GM20000 (cell line): ENCODE measurements around the gene RAB5B.
"Not testable (repeated sequence)": the region's sequence is repeated elsewhere in the genome, so short reads cannot be mapped to it uniquely, and the experiment has no call there.

Experiments used
- DNase-seq: peaks from one replicate; pipeline ENCODE4 v3.0.0; 2012; ENCODE audit warnings: low spot score
- TF ChIP-seq, protein P1 (sequence below): IDR thresholded peaks from 2 replicates; pipeline ENCODE4 v1.5.1; 2012; ENCODE audit warnings: mild to moderate bottlenecking, control low read depth; ENCODE audit errors: extremely low read depth, missing control alignments

The RAB5B gene

DNA sequence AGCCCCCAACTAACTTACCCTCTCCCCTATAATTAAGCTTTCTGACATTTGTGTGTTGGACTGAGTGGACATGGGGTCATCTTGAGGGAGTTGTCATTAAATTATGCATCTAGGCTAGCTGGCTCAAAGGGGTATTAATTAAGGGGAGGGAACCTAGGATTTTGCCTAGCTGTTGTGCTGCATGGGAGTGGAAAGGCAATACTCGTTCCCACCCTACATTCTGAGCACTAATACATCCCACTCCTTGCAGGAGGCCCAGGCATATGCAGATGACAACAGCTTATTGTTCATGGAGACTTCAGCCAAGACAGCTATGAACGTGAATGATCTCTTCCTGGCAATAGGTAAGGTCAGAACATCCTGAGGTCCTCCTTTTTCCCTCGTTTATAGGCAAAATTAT is 17.2 kb downstream of the RAB5B start:
- TF ChIP-seq, protein P1, sequence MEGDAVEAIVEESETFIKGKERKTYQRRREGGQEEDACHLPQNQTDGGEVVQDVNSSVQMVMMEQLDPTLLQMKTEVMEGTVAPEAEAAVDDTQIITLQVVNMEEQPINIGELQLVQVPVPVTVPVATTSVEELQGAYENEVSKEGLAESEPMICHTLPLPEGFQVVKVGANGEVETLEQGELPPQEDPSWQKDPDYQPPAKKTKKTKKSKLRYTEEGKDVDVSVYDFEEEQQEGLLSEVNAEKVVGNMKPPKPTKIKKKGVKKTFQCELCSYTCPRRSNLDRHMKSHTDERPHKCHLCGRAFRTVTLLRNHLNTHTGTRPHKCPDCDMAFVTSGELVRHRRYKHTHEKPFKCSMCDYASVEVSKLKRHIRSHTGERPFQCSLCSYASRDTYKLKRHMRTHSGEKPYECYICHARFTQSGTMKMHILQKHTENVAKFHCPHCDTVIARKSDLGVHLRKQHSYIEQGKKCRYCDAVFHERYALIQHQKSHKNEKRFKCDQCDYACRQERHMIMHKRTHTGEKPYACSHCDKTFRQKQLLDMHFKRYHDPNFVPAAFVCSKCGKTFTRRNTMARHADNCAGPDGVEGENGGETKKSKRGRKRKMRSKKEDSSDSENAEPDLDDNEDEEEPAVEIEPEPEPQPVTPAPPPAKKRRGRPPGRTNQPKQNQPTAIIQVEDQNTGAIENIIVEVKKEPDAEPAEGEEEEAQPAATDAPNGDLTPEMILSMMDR: no peak

DNA sequence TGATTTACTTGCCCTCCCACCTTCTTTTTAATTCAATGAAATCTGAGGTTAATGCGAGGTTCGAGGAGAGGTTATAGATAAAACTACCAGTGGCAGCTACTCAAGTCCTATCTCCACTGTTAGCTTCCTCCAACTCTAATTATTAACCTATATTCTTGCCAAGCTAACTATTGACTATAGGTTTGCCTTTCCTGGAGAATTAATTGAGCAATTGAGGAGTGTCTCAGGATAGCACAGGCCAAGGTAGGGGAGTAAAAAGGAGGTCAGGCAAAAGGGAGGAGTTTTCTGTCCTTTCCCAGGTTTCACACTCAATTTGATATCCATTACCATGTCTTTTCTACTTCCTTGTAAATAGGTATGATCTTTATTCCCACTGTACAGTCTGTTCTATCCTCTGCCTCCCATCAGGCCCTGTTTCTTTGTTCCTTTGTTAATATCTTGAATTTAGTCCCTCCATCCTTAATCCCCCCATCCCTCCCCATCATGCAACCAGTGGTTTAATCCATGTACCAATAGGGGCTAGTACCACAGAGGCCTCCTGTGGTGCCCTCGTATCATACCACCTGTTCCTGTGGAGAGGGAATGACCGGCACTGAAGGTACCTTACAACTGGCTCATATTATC is 19.5 kb downstream of the RAB5B start:
- no peak for DNase-seq
- TF ChIP-seq, protein P1: no peak

More for the DNA sequence above, 17.2 kb downstream of the RAB5B start:
- no peak for DNase-seq

DNA sequence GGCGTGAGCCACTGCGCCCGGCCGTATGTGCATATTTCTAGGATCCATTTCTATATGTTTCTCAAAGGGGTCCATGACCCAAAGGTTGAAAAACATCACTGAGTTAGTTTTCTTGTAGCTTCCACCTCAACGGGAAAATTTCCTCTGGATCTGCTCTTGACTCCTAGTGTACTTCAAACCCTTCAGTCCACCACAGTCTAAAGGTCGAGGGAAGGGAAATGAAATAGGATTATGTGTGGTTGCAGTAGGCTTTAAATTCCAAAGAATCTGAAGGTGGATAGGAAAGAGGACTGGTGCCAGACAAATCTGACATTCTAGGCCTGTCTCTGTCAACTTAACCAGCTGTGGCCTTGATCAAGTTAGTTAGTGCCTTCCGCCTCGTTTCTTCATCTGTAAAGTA is 21.5 kb downstream of the RAB5B start:
- TF ChIP-seq, protein P1: no peak
- no peak for DNase-seq

DNA sequence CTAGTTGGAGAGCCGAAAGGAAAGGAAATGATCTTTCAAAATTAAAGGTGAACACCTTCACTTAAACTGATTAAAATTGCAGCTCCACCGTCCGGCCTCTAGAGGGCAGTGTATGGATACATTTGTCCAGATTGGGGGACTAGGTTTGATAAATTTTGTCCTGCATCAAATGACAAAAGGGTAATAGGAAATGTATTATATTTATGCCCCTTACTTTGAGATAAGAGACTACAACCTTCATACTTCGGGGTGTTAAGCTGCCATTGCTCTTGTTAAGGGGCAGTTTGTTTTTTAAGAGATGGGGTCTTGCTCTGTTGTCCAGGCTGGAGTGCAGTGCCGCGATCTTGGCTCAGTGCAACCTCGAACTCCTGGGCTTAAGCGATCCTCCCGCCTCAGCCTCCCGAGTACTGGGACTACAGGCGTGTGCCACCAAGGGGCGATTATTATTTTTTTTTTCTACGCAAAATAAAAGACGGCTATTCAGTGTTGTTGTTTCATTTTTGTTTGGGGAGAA is 22.4 kb downstream of the RAB5B start:
- TF ChIP-seq, protein P1: peak; percentile 70
- DNase-seq: peak; percentile 69

DNA sequence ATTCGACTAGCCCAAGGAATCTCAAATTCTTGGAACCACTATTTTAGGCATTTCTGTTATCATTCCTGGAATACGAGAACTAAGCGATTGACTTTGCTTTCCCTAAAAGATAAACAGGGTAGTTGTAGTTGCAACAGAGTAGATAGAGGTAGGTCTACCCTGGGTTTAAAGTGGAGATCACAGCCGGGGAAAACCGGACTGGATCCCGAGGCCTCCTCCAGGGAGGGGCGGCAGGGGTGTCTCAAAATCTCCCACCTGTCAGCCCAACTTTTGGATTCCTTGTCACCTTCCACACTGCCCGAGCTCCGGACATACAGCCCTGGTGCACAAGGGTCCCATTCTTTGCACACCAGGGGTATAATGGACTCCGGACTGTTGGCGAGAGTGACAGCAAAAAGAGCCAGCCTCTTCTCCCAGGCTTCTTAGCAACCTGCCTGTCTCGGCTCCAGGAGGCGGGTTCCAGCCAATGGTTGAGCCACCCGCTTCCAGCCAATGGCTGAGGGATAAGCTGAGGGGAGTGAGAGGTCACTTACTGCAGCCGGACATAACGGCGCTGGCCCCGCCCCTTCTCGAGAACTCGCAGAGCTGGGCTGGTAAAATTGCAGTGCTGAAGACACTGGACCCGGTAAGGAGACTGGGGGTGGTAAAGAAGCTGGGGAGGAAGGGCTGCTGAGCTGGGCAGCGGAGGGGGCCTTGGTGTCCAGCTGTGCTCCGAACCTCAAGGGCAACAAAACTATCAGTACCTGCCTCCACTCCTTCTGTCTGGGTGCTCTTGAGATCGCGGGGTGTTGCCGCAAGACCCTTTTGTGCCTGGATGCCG is 23.0 kb downstream of the RAB5B start, which contains the start of gene SUOX:
Gene SUOX (plus strand): TSS at position 562 of the 820 bp plus-strand sequence. CDS start 4,946 bp downstream, outside the sequence.
- TF ChIP-seq, protein P1: no peak
- peak; percentile 98 for DNase-seq

DNA sequence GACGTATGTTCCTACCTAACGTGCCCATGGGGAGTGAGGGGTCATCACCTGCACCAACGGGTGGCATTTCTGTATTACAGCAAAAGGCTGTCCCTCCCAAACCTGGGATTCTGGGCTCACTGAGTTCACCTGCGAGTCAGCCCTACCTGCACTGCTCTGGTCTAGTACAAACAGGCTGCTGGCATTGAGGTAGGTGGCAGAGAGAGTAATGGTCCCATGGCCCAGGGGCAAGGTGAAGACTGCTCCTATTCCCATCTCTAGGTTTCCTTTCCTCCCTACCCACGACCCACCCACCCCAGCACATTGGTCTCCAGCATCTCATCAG is 23.6 kb downstream of the RAB5B start:
- DNase-seq: no peak

DNA sequence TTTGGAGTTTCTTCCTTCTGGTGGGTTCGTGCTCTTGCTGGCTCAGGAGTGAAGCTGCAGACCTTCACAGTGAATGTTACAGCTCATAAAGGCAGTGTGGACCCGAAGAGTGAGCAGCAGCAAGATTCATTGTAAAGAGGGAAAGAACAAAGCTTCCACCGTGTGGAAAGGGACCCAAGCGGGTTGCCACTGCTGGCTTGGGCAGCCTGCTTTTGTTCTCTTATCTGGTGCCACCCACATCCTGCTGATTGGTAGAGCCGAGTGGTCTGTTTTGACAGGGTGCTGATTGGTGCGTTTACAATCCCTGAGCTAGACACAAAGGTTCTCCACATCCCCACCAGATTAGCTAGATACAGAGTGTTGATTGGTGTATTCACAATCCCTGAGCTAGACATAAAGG is 25.6 kb downstream of the RAB5B start:
- not testable (repeated sequence) for DNase-seq

More for the DNA sequence above, 23.6 kb downstream of the RAB5B start:
- TF ChIP-seq, protein P1: no peak

DNA sequence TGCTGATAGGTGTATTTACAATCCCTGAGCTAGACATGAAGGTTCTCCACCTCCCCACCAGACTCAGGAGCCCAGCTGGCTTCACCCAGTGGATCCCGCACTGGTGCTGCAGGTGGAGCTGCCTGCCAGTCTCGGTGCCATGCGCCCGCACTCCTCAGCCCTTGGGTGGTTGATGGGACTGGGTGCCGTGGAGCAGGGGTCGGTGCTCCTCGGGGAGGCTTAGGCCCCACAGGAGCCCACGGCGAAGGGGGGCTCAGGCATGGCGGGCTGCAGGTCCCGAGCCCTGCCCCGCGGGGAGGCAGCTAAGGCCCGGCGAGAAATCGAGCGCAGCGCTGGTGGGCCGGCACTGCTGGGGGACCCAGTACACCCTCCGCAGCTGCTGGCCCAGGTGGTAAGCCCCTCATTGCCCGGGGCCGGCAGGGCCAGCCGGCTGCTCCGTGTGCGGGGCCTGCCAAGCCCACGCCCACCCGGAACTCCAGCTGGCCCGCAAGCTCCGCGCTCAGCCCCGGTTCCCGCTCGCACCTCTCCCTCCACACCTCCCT is 26.2 kb downstream of the RAB5B start:
- DNase-seq: not testable (repeated sequence)
